GM21723 (cell line): ENCODE measurements around the gene DSCAML1.

Experiments
- ATAC-seq: cut with Tn5 transposase; IDR thresholded peaks from one replicate; pipeline ENCODE4 v1.9.1; 2021; ENCODE audit warnings: mild to moderate bottlenecking, moderate library complexity; ENCODE audit not compliant: unreplicated experiment

The DSCAML1 gene, protein sequence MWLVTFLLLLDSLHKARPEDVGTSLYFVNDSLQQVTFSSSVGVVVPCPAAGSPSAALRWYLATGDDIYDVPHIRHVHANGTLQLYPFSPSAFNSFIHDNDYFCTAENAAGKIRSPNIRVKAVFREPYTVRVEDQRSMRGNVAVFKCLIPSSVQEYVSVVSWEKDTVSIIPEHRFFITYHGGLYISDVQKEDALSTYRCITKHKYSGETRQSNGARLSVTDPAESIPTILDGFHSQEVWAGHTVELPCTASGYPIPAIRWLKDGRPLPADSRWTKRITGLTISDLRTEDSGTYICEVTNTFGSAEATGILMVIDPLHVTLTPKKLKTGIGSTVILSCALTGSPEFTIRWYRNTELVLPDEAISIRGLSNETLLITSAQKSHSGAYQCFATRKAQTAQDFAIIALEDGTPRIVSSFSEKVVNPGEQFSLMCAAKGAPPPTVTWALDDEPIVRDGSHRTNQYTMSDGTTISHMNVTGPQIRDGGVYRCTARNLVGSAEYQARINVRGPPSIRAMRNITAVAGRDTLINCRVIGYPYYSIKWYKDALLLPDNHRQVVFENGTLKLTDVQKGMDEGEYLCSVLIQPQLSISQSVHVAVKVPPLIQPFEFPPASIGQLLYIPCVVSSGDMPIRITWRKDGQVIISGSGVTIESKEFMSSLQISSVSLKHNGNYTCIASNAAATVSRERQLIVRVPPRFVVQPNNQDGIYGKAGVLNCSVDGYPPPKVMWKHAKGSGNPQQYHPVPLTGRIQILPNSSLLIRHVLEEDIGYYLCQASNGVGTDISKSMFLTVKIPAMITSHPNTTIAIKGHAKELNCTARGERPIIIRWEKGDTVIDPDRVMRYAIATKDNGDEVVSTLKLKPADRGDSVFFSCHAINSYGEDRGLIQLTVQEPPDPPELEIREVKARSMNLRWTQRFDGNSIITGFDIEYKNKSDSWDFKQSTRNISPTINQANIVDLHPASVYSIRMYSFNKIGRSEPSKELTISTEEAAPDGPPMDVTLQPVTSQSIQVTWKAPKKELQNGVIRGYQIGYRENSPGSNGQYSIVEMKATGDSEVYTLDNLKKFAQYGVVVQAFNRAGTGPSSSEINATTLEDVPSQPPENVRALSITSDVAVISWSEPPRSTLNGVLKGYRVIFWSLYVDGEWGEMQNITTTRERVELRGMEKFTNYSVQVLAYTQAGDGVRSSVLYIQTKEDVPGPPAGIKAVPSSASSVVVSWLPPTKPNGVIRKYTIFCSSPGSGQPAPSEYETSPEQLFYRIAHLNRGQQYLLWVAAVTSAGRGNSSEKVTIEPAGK (N-terminal part only)

DNA sequence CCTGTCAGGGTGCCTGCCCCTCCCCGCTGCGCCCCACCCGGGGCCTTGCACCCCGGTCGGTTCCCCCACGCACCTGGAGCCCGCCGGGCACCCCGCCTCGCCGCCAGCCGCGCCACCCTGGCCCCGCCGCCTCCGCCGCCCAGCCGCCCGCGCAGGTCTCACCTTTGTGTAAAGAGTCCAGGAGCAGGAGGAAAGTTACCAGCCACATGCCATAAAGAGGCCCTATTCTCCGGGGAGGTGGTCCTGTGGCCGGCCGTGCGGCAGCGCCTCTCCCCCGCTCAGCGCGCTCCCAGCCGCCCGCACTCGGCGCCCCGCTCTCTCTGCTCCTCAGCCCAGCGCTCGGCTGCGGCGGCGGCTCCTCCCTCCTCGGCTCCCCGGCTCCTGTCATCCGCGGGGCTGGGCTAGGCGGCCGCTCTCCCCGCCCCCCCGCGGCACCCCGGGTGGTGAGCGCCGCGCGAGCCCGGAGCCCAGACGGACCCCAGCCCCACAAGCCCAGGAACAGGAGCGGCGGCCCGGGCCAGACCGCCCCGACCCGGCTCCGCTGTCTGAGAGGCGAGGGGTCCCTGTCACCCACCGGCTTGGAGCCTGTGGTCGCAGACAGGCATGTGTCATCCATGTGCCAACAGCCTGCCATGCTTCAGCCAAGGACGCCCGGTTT is at the start of gene DSCAML1:
TSS of gene DSCAML1 (minus strand) at position 345 of the 658 bp plus-strand sequence. CDS start at position 208, 137 bp downstream.
- ATAC-seq = no peak

DNA sequence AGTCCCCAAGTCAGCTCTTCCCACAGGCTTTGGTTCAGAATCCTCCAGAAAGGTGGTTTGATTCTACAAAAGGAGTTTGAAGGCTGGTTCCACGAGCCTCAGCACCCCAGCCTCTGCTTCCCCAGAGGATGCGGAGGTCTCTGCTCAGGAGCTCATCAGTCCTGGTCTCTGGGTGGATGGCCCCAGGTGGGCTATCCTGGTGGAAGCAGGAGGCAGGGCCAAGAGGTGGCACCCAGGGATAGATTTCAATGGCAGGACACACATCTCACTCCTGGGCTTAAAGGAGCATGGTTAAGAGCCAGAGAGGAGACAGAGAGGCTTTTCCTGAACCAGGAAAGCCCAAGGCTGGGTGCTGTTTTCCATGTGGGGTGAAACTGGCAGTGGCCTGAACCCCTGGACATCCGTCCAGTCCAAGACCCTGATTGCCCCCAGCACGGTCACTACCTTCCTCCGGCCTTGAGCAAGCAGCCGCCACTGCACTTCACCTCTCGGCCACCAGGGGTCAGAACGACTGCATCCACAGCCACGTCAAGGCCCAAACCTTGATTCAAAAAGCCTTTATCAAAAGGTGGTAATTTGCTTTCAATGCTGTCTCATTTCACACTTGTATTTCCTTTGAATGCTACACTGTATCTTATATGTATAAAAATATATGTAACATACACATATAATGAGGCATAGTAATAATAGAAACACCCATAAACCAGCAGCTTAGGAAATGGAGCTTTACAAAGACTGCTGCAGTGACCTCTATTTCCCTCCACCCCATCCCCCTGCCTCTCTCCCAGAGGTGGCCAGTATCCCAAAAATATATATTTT is 46.9 kb upstream of the DSCAML1 start:
- ATAC-seq = no peak

DNA sequence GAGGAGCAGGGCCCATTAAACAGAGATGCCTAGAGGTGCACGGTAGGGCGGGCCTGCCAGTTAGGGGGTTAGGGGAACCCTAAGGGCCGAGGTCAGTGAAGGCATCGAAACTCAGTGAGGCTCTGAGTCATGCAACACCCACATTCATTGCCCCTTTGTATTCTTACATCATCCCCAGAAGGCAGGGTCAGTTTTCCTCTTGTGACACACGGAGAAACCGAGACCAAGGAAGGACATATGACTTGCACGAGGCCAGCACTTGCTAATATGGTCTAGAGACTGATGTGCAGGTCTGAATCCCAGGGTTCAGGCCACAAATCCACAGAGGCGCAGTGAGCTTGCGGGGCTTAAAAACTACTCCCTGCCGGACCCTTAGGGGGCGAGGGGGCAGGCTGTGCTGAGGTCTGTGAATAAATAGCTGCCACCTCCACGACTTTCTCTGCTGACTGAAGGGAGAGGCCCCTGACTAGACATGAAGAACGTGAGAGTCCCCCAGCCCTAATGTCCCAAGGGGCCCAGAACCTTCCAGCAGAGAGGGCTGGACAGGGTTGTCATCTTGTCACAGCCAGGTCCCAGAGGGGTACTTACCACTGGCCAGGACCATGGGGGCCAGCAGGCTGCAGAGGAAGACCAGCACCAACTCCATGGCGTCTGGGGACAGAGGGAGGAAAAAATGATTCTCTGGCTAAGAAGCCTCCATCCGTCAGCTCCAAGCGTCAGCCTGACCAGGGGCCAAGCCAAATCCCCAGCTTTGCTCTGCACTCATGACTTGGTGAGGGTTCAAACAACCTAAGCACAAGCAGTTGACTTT is 45.3 kb upstream of the DSCAML1 start:
- ATAC-seq = no peak

DNA sequence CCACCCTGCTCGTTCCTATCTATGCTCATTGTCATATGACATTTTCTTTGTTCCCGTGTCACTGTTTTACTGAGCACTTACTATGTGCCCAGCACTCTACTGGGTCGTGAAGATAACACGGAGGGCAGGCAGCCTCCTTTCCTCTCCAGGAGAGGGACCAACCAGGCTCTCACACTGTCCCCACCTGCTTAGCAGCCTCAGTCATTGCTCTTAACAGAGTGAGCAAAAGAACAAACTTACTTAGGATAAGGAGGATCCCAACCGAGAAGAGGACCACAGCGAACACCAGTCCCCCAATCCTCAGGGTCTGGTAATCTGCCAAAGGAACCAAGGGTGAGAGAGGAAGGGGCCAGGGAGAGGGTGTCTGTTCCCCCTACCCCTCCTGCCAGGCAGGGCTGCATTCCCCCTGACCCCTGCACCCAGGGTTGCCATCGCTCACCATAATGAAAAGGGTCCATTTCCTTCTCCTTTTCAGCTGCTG is 44.6 kb upstream of the DSCAML1 start:
- no peak for ATAC-seq

DNA sequence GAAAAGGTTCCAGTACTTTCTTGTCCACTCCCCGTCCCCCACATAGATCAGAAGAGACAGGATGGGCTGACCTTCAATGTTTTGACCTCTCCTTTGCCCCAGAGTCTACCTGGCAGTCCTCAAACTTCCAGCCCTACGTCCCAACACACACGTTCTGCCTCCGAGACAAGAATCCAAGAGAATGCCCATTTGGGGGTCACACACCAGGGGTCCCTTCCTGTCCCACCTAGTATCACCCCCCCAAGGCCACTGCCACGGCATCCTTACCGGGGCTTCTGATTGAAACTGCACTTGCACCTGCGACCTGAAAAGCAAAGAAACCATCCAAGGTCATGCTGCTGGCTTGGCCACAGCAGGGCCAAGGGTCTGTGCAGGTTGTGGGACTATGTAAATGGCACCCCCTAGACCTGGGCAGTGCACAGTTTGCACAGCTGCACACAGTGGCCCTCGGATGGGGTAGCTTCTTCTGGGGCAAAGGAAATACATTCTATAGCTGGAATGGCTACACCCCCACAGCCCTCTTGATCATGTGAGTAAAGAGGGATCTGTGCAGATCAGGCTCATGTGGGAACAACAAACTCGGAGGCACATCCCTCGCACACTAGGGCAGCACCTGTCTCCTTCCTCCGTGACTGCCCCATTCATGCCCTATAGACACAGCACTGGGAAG is 44.0 kb upstream of the DSCAML1 start:
- no peak for ATAC-seq

DNA sequence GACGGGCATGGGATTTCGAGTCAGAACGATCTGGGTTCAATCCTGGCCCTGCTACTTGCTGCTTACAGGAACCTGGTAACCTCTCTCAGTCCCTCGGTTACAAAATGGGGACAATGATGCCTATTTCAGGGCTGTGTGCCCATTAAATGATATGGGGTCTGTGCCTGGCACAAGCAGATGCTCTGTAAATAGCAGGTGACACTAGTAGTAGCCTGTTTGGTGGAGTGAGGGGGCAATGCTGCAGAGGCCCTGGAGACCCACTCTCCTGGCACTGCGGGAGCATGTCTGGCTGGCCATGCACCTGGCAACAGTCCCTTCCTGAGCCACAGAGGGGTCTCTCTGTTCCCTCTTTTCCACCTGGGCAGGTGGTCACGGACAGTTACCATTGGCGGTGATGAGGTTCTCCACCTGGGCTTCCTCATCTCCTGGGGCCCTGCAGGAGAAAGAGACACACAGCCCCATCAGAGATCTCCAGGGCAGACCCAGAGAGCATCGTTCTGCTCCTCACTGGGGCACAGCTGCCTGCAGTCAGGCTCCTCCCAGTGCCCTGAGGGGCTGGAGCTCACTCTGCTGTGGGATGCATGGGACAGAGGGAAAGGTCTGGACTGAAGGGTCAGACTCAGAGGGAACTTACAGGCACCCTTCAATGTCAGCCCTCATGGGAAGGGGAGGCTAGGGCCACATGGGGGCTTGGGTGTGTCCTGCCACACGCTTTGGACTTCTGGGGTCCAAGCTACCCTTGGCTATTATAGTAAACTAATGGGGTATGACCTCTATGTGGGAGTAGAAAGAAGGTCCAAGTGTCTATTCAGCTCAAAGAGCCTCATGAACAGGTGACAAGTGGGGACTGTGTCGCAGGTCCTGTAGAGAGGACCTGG is 43.2 kb upstream of the DSCAML1 start:
- no peak for ATAC-seq

DNA sequence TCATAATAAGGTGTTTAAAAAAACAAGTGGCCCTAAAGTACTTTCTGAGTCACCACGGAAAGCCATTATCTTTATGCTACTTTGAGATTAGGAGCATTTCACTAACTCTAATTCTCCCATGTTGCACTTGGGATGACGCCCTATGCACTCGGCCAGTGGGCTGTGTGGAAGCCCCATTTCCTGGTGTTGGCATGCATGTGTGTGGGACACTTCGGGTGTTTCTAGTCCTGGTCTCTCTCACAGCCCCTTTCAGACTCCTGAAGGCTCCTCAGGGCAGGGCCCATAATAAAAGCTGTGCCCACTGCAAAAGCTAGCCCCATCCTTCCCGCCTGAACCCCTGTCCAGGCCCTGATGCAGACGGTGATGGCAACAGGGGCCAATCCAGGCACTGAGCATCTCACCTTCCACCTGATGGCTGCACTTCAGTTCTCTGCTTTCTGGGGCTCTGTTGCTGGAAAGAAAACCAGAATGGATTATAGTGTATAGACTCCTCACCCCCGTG is 42.4 kb upstream of the DSCAML1 start:
- no peak for ATAC-seq

DNA sequence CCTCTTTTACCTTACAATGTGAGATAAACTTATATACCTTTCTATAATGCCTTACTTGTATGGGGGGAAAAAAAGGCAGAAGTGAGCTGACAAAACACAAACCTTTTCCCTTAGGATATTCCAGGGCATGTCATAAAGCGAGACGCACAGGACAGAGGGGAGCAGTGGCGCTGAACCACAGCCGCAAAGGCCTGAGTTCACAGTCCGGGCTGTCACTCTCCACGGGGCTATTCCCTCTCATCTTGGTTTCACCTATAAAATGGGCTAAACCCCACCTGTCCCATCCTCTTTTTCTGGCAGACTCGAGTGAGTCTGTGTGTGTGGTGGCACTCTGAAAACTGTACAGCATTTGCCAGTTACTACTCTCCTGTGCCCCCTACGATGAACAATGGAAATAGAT is 41.9 kb upstream of the DSCAML1 start:
- ATAC-seq = no peak

DNA sequence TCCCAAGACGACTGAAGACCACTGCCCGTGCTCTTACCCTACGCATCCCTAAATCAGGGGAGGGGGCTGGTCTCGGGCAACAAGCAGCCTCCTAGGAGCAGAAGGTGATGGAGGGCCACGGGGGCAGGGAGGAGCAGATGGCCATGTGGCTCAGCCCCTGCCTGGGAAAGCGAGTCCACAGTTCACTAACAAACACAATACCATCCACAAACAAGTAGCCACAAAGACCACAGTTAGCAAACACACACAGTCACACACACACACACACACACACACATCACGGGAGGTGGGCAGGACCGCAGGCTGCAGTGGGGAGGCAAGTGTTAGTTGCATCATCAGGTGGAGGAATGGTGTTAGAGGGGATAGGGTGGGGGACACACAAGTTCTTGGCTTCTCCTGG is 40.8 kb upstream of the DSCAML1 start:
- no peak for ATAC-seq

DNA sequence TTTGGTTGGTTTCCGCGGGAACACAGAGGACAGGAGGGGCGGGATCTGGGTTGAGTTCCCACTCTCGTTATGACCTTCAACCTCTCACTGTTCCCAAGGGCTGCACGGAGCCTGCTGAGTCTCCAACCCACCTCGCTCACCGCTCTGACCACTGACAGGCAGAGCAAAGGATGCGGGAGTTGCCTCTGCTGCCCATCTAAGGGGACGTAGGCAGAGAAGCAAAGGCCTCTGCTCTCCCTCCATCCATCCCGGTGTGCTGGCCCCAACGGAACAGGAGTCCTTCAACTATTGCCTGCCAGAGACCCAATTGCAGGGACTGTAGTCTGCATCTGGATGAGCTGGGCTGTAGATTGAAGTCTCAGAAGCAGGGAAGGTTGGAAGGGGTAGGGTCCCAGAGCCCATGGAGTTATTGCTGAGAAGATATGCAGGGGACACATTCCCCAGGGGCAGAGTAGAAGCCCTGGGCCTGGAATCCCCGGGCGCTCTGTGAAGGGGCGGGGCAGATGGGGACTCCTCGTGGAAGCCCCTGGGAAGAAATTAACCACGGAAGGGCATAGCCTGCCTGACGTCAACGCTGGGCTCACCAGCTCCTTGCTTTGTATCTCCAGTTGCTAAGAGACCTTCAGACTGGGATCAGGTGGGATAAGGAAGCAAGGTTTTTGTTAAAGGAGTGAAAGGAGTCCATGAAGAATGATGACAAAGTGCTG is 40.2 kb upstream of the DSCAML1 start:
- no peak for ATAC-seq

DNA sequence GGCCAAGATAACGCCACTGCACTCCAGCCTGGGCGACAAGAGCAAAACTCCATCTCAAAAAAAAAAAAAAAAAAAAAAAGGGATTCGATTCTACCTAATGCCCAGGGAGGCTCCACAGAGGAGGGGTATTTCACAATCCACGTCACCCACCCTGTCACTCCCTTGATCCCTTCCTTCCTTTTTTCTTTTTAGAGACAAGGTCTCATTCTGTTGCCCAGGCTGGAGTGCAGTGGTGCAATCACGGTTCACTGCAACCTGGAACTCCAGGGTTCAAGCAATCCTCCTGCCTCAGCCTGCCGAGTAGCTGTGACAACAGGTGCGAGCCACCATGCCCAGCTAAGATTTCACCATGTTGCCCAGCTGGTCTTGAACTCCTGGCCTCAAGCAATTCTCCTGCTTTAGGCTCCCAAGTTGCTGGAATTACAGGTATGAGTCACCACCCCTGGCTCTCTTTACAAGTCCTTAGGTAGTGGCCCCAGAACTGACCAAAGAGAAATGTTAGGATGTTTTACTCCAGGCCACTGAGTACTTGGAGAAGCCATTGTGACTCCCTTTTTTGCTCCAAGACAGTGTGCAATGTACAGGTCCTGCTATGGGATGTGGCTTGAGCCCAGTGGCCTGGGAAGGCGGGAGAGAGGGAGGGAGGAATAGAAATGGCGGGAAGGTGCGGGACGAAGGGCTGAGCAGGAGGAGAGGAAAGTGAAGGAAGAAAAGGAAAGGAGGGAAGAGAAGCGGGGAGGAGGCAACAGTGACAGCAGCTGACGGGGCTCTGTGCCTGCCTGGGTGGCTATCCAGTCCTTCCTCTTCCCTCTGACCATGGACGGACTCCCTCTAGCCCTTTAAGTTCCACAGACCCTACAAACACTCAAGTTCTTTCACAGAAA is 39.3 kb upstream of the DSCAML1 start:
- no peak for ATAC-seq

DNA sequence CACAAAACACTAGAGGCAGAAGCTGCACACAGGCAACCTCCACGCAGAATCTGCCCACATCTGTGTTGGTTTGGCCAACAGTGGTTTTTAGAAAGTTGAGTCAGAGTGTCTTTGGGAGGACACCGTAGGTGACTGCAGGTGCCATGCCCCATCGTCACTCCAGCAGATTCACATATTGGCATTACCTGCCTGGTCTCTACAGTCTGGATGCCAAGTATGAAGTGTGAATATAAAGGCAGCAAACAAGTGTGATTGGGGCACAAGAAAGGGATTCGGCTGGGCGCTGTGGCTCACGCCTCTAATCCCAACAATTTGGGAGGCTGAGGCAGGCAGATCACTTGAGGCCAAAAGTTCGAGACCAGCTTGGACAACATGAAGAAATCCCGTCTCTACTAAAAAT is 38.6 kb upstream of the DSCAML1 start:
- ATAC-seq = no peak

DNA sequence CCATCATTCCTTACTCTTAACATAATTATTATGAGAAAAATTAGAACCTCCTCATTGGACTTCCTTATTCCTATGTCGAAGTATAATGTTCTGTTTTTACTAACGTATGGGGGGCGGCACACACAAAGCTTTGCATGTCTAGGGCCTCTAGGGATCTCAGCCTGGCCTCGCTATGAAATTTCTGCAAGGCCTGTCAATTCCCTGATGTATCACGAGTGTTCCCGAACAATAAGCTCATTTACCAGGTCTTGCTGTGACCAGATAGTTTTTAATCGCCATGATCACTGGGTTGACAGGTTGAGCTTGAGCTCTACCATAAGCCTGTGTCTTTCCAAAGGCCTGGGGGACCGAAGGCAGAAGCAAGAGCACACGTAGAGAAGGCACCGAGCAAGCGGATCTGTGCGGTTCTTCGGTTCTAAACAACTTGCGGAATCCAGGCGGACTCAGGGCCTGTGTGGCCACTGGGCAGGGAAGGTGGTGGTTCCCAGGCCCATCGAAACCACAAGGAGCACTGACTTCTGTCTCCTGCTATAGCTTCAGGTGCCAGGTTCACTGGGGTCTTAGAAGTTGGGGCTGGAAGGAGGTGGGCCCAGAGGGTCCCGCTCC is 37.9 kb upstream of the DSCAML1 start:
- no peak for ATAC-seq

DNA sequence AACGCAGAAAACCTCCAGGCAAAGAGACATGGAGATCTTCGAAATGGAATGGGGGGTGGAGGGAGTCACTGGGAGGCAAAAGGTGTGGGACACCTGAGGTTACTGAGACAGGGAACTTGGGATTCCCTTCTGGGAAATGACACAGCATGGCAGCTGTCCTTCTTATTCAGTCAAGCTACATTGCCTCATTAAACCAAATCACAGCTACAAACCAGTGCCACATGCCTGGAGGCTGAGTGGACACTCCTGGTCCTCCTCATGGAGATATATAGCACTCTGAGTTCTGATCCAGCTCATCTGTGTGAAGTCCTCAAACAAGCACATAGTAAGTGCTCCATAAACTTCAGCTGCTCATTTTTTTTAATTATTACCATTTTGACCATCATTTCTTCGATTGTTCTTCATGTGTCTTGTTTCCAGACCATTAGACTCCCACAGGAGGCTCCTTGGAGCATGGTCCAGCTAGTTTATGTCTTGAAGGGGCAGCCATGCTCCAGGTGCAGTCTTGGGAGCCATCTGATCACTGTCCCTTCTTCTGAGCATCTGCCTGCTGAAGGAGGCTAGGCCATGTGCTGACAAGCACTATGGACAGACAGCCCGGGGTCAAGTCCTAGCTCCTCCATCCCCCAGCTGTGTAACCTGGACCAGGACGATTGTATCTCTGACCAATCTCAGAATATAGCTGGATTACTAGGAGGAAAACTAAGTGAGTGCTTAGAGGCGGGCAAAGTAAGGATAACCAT is 37.2 kb upstream of the DSCAML1 start:
- no peak for ATAC-seq
